ENCODE results near the gene SRF.

The SRF gene

DNA sequence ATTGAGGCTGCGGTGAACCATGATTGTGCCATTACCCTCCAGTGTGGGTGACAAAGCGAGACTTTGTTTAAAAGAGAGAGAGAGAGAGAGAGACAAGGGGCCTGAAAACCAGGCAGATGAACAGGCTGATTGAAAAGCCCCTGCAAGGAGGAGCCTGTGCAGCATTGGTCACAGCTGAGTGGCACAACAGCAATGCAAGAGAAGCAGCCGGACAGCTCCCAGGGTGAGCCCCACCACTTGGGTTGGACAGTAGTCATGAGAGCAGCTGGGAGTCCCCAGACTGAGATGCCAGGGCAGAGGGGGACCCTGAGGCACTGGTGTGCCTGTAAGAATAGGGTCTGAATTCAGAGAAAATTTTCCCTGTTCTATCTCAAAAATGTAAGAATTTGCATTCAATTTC lies 48.0 kb downstream of the SRF start:
- DNase-seq: no peak

- no peak for DNase-seq
Measured at GRCh38 chr6:43219814-43220213, 48.7 kb downstream of the SRF start.

DNA sequence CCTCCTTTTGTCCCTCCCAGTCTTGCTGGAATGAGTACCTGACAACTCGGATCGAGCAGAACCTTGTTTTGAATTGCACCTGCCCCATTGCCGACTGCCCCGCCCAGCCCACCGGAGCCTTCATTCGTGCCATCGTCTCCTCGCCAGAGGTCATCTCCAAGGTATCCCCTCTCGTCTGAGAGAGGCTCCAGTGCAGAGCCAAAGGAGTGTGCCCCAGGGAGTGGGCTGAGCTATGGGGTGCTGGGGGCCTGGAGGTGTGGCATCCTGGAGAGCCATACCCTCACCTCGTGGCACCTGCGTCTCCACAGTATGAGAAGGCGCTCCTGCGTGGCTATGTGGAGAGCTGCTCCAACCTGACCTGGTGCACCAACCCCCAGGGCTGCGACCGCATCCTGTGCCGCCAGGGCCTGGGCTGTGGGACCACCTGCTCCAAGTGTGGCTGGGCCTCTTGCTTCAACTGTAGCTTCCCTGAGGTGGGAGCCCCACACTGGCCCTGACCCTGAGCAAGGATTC lies 49.4 kb downstream of the SRF start:
- no peak for DNase-seq

DNA sequence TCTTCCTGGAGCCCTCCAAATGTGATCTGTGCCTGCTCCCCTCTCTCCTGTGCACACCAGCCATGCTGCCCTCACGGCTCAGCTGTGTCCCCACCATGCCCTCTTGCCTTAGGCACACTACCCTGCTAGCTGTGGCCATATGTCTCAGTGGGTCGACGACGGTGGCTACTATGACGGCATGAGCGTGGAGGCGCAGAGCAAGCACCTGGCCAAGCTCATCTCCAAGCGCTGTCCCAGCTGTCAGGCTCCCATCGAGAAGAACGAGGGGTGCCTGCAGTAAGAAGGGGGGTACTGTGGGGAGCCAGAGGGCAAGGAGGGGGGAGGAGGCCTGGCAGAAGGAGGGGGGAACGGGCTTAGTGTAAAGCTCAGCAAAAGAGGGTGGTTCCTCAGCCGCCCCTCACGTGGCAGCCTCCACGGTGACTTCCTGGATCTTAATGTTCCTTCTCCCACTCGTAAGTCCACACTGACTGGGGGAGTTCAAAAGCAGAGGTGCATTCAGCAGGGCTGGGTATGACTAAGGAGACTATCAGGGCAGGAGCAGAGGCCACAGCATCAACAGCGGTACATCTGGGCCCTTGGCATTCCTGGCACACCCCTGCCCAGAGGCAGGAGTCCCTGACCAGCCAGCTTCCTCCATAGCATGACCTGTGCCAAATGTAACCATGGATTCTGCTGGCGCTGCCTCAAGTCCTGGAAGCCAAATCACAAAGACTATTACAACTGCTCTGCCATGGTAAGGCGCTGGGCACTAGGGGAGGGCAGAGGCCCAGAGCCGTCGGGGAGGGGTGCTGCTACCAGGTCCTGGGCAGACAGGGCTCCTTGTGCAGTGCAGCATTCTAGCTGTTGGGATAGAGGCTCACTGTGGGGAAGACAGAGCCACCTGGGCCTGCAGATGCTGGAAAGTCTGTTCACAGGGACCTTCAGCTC lies 50.2 kb downstream of the SRF start:
- DNase-seq: no peak

DNA sequence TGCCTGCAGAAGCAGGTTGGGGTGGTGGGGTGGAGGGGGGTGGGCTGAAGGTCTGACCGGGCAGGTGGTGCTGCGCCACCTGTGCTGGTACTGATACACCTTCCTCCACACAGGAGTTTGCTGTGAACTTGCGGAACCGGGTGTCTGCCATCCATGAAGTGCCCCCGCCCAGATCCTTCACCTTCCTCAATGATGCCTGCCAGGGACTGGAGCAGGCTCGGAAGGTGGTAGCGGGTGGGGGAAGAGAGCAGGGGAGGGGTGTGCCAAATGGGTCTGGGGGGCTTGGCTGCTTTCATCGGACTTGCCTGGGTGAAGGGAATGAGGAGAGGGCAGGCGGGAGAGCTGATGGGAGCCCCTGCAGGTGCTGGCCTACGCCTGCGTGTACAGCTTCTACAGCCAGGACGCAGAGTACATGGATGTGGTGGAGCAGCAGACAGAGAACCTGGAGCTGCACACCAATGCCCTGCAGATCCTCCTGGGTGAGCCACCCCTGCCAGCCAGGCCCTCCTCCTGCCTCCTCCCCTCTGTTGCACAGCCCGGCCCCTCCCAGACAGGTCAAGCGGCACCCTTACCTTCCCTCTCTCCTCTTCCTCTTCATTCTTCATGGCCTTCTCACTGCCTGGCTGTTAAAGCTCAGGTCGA lies 51.5 kb downstream of the SRF start:
- no peak for DNase-seq

DNA sequence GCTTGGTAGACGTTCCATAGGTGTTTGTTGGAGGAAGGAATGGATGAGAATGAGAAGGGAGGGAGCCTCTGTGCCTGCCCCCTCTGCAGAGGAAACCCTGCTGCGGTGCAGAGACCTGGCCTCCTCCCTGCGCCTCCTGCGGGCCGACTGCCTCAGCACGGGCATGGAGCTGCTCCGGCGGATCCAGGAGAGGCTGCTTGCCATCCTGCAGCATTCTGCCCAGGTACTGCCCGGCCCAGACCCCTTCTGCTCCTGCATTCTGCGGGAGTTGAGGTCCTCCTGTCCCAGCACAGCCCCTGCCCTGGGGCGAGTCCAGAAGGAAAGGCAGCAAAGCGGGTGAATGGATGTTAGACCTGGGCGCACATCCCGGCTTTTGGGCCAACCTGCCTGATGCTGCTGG lies 52.1 kb downstream of the SRF start:
- no peak for DNase-seq

DNA sequence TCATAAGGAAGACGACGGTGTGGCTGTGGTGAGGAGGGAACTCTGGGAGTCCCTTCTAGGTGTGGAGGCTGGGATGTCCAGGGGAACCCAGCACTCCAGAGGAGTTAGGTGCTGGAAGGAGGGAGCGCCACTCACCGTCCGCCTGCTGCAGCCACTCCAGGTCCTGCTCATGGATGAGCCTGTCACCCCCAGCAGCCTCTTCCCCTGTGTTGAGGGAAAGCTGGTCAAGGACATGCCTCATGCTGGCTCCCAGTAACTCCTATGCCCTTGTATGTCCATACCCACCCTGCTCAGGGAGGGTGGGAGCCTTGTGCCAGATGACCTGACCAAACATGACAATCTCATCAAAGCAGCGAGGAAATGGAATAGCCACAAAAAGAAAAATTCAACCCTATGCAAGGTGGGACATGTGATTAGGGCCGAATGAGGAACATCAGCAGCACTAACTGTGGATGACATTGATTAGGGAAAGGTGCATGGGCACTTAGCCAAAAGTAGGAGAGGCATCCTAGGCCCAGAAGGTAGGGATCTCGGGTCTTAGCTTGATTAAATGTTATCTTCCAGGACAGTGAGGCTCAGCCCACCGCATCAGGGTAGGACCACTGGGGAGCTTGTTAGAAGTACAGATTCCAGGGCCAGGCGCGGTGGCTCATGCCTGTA lies 55.3 kb downstream of the SRF start:
- no peak for DNase-seq

- peak; percentile 78 for DNase-seq
Measured at GRCh38 chr6:43228951-43229802, 58.1 kb downstream of the SRF start, which contains the start of gene DNPH1. DNPH1 (minus strand) TSS chr6:43229481; CDS start chr6:43229456, 25 bp downstream.

GRCh38 chr6:43229803-43230620 lies 58.9 kb downstream of the SRF start:
- DNase-seq: no peak

GRCh38 chr6:43231053-43231452 lies 60.0 kb downstream of the SRF start:
- no peak for DNase-seq

Data from CD4-positive, alpha-beta T cell treated with Interleukin-15 for 1 hour (primary cell).